BLaER1 (cell line): Measurements from ENCODE around the gene ADIRF.
A peak's percentile ranks its signal among the peaks of the same experiment; 100 is the strongest.
"Not testable (repeated sequence)": the region's sequence is repeated elsewhere in the genome, so short reads cannot be mapped to it uniquely, and the experiment has no call there.

Experiments used
- H3K27ac ChIP-seq: shearing (Covaris generic); formaldehyde crosslinking; 2 replicates; pipeline ENCODE4 v1.8.1; 2022
- H3K27me3 ChIP-seq: shearing (Covaris generic); formaldehyde crosslinking; 2 replicates; pipeline ENCODE4 v1.8.1; 2022
- H3K36me3 ChIP-seq: shearing (Covaris generic); formaldehyde crosslinking; 2 replicates; pipeline ENCODE4 v1.8.1; 2022
- H3K4me1 ChIP-seq: shearing (Covaris generic); formaldehyde crosslinking; 2 replicates; pipeline ENCODE4 v1.8.1; 2022
- H3K4me2 ChIP-seq: shearing (Covaris generic); formaldehyde crosslinking; 2 replicates; pipeline ENCODE4 v1.8.1; 2022
- H3K4me3 ChIP-seq: shearing (Covaris generic); formaldehyde crosslinking; 2 replicates; pipeline ENCODE4 v1.8.1; 2022
- H3K9ac ChIP-seq: shearing (Covaris generic); formaldehyde crosslinking; 2 replicates; pipeline ENCODE4 v1.8.1; 2022
- H3K9me3 ChIP-seq: shearing (Covaris generic); formaldehyde crosslinking; 2 replicates; pipeline ENCODE4 v1.8.1; 2022
- H4K20me1 ChIP-seq: shearing (Covaris generic); formaldehyde crosslinking; 2 replicates; pipeline ENCODE4 v1.8.1; 2022
- Cebpa-rat ChIP-seq: shearing (Covaris generic); IDR thresholded peaks from 2 replicates; pipeline ENCODE4 v1.8.1; 2022

The ADIRF gene

GRCh38 chr10:86979977-86980448, 11.7 kb downstream of the ADIRF start:
- TF ChIP-seq Cebpa-rat: no peak
- Histone ChIP-seq H3K27ac (no peak overlapping the region), H3K4me3 (no peak overlapping the region), H3K27me3 (no peaks in the 10 kb centered on the region), H4K20me1 (no peaks in the 10 kb centered on the region), H3K9ac (no peak overlapping the region), H3K36me3 (no peaks in the 10 kb centered on the region), H3K4me2 (peak overlapping the region; percentile 32), H3K4me1 (peaks cover 7% of the 10 kb centered on the region; the same call in 1 of the 2 replicates), H3K9me3 (no peaks in the 10 kb centered on the region)

DNA sequence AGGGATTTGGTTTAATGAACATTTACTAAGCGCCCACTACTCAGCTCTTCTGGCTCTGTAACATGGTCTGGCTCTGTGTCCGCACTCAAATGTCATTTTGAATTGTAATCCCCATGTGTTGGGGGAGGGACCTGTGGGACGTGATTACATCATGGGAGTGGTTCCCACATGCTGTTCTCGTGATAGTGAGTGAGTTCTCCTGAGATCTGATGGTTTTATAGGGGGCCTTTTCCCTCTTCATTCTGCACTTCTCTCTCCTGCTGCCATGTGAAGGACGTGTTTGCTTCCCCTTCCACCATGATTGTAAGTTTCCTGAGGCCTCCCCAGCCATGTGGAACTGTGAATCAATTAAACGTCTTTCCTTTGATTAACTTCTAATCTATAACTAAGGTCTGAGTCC, 12.7 kb downstream of the ADIRF start:
- H4K20me1 ChIP-seq, H3K36me3 ChIP-seq, H3K9ac ChIP-seq, H3K27ac ChIP-seq, H3K27me3 ChIP-seq, H3K4me1 ChIP-seq, H3K4me2 ChIP-seq, H3K4me3 ChIP-seq, H3K9me3 ChIP-seq: not testable (repeated sequence)

DNA sequence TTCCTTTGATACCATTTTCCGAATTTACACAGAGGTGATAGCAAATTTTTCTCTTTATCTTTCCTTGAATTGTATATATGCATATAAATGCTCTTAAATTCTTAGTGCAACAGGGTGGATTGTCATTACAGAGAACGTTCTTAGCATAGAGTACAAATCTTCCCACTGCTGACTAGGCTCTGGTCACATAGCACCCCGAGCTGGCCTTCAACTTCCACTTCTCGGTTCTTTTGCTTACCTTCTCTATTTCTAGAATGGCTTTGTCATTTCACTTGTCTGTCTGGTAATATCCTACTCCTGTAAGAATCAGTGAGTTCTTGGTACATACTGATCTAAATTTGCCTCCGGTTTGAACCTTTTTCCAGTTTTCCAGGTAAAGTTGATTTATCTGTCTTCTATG, 13.4 kb downstream of the ADIRF start:
- Histone ChIP-seq H3K4me3 (no peak overlapping the region), H3K27ac (no peak overlapping the region), H3K9ac (no peak overlapping the region), H3K4me1 (peaks cover 7% of the 10 kb centered on the region; the same call in 1 of the 2 replicates), H3K4me2 (no peak overlapping the region), H3K36me3 (no peaks in the 10 kb centered on the region), H3K9me3 (no peaks in the 10 kb centered on the region), H3K27me3 (no peaks in the 10 kb centered on the region), H4K20me1 (no peaks in the 10 kb centered on the region)
- TF ChIP-seq Cebpa-rat: no peak

GRCh38 chr10:86984498-86984897, 16.2 kb downstream of the ADIRF start:
- H3K36me3 ChIP-seq, H3K4me2 ChIP-seq, H3K4me1 ChIP-seq, H3K4me3 ChIP-seq, H3K27me3 ChIP-seq, H3K9me3 ChIP-seq, H4K20me1 ChIP-seq, H3K9ac ChIP-seq, H3K27ac ChIP-seq: not testable (repeated sequence)

DNA sequence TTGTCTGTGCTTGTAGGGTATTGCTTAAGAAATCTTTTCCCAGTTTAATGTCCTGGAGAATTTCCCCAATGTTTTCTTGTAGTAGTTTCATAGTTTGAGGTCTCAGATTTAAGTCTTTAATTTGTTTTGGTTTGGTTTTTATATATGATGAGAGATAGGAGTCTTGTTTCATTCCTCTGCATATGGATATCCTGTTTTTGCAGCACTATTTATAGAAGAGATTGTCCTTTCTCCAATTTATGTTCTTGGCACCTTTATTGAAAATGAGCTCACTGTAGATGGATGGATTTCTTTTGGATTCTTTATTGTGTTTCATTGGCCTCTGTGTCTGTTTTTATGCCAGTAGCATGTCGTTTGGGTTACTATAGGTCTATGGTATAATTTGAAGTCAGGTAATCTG, 20.2 kb downstream of the ADIRF start:
- no peak for TF ChIP-seq Cebpa-rat
- no peaks in the 10 kb centered on the region for H4K20me1 ChIP-seq
- H3K9me3 ChIP-seq: no peaks in the 10 kb centered on the region
- H3K27me3 ChIP-seq: no peaks in the 10 kb centered on the region
- H3K4me3 ChIP-seq: no peak overlapping the region
- H3K36me3 ChIP-seq: no peaks in the 10 kb centered on the region
- H3K27ac ChIP-seq: no peak overlapping the region
- no peaks in the 10 kb centered on the region for H3K4me1 ChIP-seq
- no peak overlapping the region for H3K4me2 ChIP-seq
- H3K9ac ChIP-seq: no peak overlapping the region

GRCh38 chr10:86991362-86991761, 23.1 kb downstream of the ADIRF start:
- H3K27ac ChIP-seq, H3K4me2 ChIP-seq, H3K27me3 ChIP-seq, H4K20me1 ChIP-seq, H3K4me3 ChIP-seq, H3K36me3 ChIP-seq, H3K9me3 ChIP-seq, H3K4me1 ChIP-seq, H3K9ac ChIP-seq: not testable (repeated sequence)

GRCh38 chr10:86992456-86992855, 24.2 kb downstream of the ADIRF start:
- TF ChIP-seq Cebpa-rat: no peak
- no peak overlapping the region for H3K9ac ChIP-seq
- no peaks in the 10 kb centered on the region for H3K4me1 ChIP-seq

DNA sequence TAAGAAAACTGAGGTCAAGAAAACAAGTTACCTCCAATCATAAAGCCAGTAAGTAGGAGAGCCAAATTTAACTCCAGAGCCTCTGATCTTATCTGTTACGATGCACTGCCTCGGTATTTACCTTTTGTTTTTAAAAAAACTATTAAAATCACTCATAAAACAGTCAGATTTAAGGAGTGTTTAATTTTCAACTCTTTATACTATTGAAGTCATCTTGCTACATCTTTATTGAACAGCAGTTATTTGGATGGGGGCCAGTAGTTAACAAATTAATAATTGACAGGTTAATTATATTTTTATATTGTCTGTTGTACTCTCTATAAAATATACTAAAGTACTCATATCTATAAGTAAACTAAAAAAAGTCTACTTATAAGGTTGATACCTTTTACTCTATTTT, 24.6 kb downstream of the ADIRF start:
- no peak overlapping the region for H3K4me2 ChIP-seq
- no peaks in the 10 kb centered on the region for H3K27me3 ChIP-seq
- no peaks in the 10 kb centered on the region for H3K36me3 ChIP-seq
- H3K4me3 ChIP-seq: no peak overlapping the region
- TF ChIP-seq Cebpa-rat: no peak
- no peaks in the 10 kb centered on the region for H3K4me1 ChIP-seq
- H3K9me3 ChIP-seq: no peaks in the 10 kb centered on the region
- H4K20me1 ChIP-seq: no peaks in the 10 kb centered on the region
- no peak overlapping the region for H3K27ac ChIP-seq
- H3K9ac ChIP-seq: no peak overlapping the region

More at GRCh38 chr10:86992456-86992855, 24.2 kb downstream of the ADIRF start:
- H3K9me3 ChIP-seq: no peaks in the 10 kb centered on the region
- H4K20me1 ChIP-seq: no peaks in the 10 kb centered on the region
- no peaks in the 10 kb centered on the region for H3K27me3 ChIP-seq
- H3K27ac ChIP-seq: no peak overlapping the region
- H3K4me2 ChIP-seq: no peak overlapping the region
- H3K36me3 ChIP-seq: no peaks in the 10 kb centered on the region
- no peak overlapping the region for H3K4me3 ChIP-seq

- H3K27me3 ChIP-seq, H3K9me3 ChIP-seq, H3K4me2 ChIP-seq, H3K27ac ChIP-seq, H4K20me1 ChIP-seq, H3K4me3 ChIP-seq, H3K4me1 ChIP-seq, H3K9ac ChIP-seq, H3K36me3 ChIP-seq: not testable (repeated sequence)
Observed at GRCh38 chr10:86999802-87000403, 31.6 kb downstream of the ADIRF start.

GRCh38 chr10:87000491-87000890, 32.2 kb downstream of the ADIRF start:
- no peaks in the 10 kb centered on the region for H3K36me3 ChIP-seq
- no peaks in the 10 kb centered on the region for H3K4me1 ChIP-seq
- no peak overlapping the region for H3K4me3 ChIP-seq
- no peak for TF ChIP-seq Cebpa-rat
- no peaks in the 10 kb centered on the region for H3K27me3 ChIP-seq
- no peaks in the 10 kb centered on the region for H4K20me1 ChIP-seq
- H3K27ac ChIP-seq: no peak overlapping the region
- no peak overlapping the region for H3K9ac ChIP-seq
- no peak overlapping the region for H3K4me2 ChIP-seq
- no peaks in the 10 kb centered on the region for H3K9me3 ChIP-seq

DNA sequence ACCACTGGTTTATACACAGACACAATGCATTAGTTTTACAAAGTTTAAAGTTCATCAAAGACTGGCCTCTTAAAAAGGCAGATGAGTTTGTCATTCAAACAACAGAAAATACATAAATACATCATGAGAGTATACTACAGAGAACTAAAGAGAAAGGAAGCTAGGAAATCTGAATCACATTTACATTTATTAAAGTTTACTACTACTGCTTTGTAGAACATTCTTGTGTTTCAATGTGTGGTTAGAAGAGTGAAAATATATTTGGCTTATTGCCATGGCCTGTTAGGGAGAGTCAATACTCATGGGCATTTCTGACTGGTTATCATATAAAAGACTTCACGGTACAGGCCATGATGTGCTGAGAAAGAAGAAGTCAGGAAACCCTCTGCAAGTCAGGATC, 38.8 kb downstream of the ADIRF start:
- H4K20me1 ChIP-seq, H3K4me2 ChIP-seq, H3K27ac ChIP-seq, H3K4me3 ChIP-seq, H3K36me3 ChIP-seq, H3K27me3 ChIP-seq, H3K9me3 ChIP-seq, H3K9ac ChIP-seq, H3K4me1 ChIP-seq: not testable (repeated sequence)

DNA sequence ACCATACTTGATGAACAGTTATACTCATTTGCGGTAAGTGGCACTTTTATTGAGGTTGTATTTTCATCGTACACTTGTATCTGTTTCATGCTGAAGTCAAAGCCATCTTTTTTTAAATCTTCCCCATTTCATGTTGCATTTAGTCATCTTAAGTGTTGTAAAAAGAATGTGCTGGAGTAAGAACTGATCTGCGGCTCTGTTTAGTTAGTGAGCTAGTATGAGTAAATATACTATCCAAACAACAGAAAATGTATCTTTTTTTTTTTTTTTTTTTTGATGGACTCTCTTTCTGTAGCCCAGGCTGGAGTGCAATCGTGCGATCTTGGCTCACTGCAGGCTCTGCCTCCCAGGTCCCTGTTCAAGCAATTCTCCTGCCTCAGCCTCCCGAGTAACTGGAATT, 39.4 kb downstream of the ADIRF start:
- H3K4me3 ChIP-seq, H4K20me1 ChIP-seq, H3K27me3 ChIP-seq, H3K4me2 ChIP-seq, H3K9ac ChIP-seq, H3K36me3 ChIP-seq, H3K4me1 ChIP-seq, H3K9me3 ChIP-seq, H3K27ac ChIP-seq: not testable (repeated sequence)

DNA sequence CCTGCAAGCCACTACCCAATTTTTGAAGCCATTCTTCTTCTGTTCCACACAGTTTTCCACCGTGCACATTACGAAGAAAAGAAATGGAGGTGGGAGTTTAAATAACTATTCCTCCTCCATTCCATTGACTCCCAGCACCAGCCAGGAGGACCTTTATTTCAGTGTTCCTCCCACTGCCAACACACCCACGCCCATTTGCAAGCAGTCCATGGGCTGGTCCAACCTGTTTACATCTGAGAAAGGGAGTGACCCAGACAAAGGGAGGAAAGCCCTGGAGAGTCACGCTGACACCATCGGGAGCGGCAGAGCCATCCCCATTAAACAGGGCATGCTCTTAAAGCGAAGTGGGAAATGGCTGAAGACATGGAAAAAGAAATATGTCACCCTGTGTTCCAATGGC, 40.0 kb downstream of the ADIRF start:
- H3K4me2 ChIP-seq, H3K9ac ChIP-seq, H3K27ac ChIP-seq, H3K4me3 ChIP-seq, H3K4me1 ChIP-seq, H3K27me3 ChIP-seq, H3K36me3 ChIP-seq, H3K9me3 ChIP-seq, H4K20me1 ChIP-seq: not testable (repeated sequence)

GRCh38 chr10:87009134-87009696, 40.9 kb downstream of the ADIRF start:
- not testable (repeated sequence) for H3K9ac ChIP-seq, H3K4me1 ChIP-seq, H4K20me1 ChIP-seq, H3K36me3 ChIP-seq, H3K4me2 ChIP-seq, H3K4me3 ChIP-seq, H3K27ac ChIP-seq, H3K9me3 ChIP-seq, H3K27me3 ChIP-seq

DNA sequence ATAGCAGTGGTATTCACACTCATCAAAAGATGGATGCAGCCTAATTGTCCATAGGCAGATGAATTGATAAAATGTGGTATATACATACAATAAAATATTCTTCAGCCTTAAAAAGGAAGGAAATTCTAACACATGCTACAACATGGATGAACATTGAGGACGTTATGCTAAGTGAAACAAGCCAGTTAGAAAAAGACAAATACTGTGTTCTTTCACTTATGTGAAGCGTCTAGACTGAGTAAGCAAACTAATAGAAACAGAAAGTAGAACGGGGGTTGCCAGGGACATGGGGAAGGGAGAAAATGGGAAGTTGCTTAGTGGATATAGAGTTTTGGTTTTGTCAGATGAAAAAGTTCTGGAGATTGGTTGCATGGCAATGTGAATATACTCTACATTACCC, 45.2 kb downstream of the ADIRF start:
- H3K9me3 ChIP-seq: not testable (repeated sequence)

More for the DNA sequence above, 45.2 kb downstream of the ADIRF start:
- H3K9ac ChIP-seq, H4K20me1 ChIP-seq, H3K36me3 ChIP-seq, H3K4me3 ChIP-seq, H3K4me1 ChIP-seq, H3K27me3 ChIP-seq, H3K4me2 ChIP-seq, H3K27ac ChIP-seq: not testable (repeated sequence)
